ENCODE measurements around the gene MAP3K3.

Gene MAP3K3

DNA sequence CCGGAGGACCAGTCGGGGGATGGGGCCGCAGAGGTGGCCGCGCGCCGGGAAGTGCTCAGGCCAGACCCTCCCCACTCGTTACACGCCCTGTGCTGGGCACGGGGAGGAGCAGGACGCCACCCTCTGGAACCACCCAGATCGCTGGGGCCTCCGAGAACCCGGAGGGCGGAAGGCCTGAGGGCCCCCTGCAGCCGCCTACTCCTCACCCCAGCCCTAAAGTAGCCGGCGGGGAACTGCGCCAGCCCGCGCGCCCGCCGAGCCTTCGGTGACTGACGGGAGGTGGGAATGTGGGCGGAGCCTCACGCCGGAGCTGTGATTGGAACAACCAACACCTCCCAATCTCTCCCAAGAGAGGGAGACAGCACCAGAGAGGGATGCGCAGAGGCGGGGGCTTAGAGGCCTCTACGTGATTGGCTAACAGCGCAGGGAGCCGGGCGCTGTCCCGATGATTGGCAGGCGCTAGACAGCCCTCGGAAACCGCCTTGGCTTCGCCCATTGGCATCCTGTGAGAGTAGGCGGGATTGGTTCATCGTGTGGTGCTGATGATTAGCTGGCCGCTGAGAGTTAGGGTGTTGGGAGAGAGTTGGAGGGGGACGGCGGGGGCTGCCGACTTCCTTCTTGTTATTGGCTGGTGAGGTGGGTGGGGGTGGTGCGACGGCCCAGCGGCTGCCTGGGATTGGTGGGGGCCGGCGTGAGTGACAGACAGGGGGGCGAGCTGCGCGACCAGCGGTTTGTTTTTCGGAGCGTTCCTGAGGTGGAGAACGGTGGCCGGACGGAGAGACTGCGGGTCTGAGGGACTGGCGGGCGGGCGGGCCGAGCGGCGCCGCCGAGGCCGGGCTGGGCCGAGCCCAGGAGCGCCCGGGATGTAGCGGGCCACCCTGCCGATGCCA, at the start of gene MAP3K3:
Gene MAP3K3 (plus strand): TSS at position 734 of the 890 bp plus-strand sequence. CDS start 343 bp downstream, outside the sequence.
- peak; percentile 96 for DNase-seq (ENCODE audit: low read depth, low spot score)

GRCh38 chr17:63573634-63574033, 48.6 kb upstream of the MAP3K3 start:
- DNase-seq (ENCODE audit: low read depth, low spot score), result no peak

DNA sequence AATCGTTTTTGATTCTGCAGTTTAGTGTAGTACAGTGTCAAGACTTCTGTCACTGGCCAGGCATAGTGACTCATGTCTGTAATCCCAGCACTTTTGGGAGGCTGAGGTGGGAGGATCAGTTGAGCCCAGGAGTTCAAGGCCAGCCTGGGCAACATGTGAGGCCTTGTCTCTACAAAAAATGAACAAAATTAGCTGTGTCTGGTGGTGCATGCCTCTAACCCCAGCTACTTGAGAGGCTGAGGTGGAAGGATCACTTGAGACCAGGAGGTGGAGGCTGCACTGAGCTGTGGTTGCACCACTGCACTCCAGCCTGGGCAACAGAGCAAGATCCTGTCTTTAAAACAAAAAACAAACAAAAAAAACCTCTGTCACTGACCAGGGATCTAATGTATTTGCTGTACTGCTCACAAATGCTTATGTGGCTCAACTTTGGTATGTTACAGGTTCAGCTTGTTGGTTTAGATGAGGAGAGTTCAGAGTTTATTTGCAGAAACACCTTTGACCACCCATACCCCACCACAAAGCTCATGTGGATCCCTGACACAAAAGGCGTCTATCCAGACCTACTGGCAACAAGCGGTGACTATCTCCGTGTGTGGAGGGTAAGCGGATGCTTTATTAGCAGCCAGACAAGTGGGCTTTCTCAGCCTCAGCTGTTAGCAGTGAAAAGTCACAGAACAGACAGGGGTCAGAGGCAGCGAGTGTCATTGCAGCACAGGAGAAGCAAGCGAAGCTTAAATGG, 44.0 kb upstream of the MAP3K3 start:
- DNase-seq (ENCODE audit: low read depth, low spot score), result no peak

DNA sequence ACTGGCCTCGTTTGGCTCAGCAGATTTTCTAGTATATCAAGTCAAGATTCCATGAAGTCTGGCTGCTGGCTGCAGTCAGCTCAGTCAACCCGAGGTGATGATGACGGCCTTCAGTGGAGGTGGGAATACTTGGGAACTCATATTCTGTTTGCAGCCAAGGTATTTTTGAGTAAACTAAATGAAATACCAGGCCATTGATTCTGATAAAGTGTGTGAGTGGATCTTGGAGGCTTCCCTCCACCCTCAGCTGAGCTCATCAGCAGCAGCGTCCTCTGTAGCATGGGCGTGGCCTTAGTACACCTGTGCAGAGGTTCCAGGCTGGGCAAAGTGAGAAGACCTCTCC, 43.5 kb upstream of the MAP3K3 start:
- no peak for DNase-seq (ENCODE audit: low read depth, low spot score)

DNA sequence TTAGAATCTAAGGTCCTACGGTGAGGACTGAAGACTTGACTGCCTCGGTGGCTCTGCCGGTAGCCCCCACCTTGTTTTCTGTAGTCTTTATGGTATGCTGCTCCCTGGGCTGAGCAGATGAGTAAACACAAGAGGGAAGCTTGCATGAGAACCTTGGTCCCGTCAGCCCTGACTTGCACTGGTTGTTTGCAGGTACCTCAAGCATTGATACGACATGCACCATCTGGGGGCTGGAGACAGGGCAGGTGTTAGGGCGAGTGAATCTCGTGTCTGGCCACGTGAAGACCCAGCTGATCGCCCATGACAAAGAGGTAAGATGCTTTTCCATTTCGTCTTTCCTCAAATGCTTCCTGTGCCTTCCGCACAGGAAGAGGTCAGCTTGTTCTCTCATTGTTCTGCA, 42.6 kb upstream of the MAP3K3 start:
- DNase-seq (ENCODE audit: low read depth, low spot score), result no peak

DNA sequence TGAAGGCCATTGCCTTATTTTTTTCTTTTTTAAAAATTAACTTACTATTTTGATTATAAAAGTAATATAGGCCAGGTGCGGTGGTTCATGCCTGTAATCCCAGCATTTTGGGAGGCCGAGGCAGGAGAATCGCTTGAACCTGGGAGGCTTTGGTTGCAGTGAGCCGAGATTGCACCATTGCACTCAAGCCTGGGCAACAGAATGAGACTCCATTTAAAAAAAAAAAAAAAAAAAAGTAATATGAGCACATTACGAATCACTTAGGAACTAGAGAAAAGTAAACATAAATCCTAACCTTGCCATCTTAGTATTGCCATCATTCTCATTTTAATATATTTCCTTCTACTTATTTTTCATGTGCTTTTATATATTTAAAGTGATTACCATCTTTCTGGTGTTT, 34.4 kb upstream of the MAP3K3 start:
- no peak for DNase-seq (ENCODE audit: low read depth, low spot score)

DNA sequence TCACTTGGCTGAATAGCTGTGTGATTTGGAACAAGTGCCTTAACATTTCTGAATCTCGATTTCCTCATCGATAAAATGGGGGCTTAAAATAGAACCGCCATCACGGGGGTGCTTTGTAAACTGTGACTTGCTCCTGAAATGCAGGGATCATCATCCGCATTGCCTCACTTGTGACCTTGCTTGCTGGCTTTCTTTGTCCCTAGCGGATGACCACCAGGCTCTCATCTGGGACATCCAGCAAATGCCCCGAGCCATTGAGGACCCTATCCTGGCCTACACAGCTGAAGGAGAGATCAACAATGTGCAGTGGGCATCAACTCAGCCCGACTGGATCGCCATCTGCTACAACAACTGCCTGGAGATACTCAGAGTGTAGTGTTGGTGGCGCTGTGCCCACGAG, 33.4 kb upstream of the MAP3K3 start:
- DNase-seq (ENCODE audit: low read depth, low spot score), result no peak

- DNase-seq (ENCODE audit: low read depth, low spot score), result no peak
These were observed 32.6 kb upstream of the MAP3K3 start for GRCh38 chr17:63589646-63590045.

DNA sequence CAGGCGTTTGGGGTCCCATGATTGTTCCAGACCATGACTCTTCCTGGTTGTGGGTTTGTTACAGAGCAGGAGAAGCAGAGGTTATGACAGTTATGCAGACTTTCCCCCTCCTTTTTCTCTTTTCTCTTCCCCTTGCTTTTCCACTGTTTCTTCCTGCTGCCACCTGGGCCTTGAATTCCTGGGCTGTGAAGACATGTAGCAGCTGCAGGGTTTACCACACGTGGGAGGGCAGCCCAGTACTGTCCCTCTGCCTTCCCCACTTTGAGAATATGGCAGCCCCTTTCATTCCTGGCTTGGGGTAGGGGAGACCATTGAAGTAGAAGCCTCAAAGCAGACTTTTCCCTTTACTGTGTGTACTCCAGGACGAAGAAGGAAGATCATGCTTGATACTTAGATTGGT, 29.4 kb upstream of the MAP3K3 start:
- DNase-seq (ENCODE audit: low read depth, low spot score), result no peak

DNA sequence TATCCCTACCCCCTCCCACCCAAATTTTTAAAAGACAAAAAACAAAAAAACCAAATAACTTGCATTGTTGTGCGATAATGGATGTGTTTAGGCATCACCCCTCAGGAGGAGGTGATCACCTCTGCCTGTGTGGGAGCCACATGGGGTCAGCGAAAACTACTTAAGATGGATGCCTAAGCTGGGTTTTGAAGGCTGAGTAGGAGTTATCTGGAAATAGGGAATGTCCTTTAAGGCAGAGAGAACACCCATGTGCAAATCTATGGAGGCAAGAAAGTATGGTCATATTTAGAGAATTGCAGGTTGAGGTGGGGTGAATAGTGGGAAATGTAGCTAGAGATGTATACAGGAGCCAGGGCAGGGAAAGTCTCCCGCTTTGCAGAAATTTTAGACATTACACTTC, 27.1 kb upstream of the MAP3K3 start:
- DNase-seq (ENCODE audit: low read depth, low spot score), result no peak

- no peak for DNase-seq (ENCODE audit: low read depth, low spot score)
These were observed 25.2 kb upstream of the MAP3K3 start for GRCh38 chr17:63596856-63597586.

GRCh38 chr17:63598281-63598680, 23.9 kb upstream of the MAP3K3 start:
- no peak for DNase-seq (ENCODE audit: low read depth, low spot score)

- peak; percentile 57 for DNase-seq (ENCODE audit: low read depth, low spot score)
These were observed 21.4 kb upstream of the MAP3K3 start, which contains the start of gene TACO1 for GRCh38 chr17:63600569-63601438. Gene TACO1 (plus strand): TSS chr17:63600895. CDS start chr17:63601084, 189 bp downstream.

GRCh38 chr17:63601439-63602371, 20.5 kb upstream of the MAP3K3 start:
- no peak for DNase-seq (ENCODE audit: low read depth, low spot score)

- DNase-seq (ENCODE audit: low read depth, low spot score), result no peak
These were observed 12.2 kb upstream of the MAP3K3 start for GRCh38 chr17:63609816-63610573.

DNA sequence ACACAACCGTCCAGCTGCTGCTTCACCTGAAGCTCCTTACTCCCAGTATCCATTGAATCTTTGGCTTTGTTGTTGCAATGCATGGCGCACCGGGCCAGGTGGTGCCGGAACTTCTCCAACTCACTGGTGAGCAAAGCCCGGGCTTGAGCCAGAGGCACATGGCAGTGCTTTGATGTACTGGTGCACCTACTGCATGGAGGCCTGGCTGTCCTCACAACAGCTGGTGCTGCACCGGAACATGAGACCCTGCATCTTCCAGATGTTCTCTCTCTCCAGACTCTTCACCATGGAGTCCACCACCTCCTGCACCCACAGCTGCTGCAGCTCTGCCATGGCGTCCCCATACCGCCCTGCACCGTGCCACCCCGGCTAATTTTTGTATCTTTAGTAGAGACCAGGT, 11.4 kb upstream of the MAP3K3 start:
- DNase-seq (ENCODE audit: low read depth, low spot score), result no peak

GRCh38 chr17:63611354-63611753, 10.9 kb upstream of the MAP3K3 start:
- no peak for DNase-seq (ENCODE audit: low read depth, low spot score)

GRCh38 chr17:63613663-63614062, 8.6 kb upstream of the MAP3K3 start:
- no peak for DNase-seq (ENCODE audit: low read depth, low spot score)

DNA sequence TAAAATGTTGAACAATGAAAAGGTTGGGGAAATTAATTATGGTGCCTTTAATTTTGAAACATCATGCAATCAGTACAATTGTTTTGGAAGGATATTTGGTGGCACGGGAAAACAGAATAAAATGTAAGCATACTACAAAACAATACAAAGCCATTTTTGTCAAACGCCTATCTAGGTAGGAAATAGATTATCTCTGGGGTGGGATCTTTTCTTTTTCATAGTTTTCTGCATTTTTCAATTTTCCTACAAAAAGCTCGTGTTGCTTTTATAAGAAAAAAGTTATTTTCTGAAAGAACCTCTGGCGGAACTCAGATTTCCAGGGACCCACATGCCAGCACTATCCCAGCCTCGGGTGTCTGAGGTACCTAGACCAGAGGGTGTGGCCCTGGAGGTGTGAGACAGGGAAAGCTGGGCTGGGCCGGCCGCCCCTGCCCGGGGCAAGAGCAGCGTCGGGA, 961 bp upstream of the MAP3K3 start:
- DNase-seq (ENCODE audit: low read depth, low spot score), result no peak

All from activated CD4-positive, CD25-positive, alpha-beta regulatory T cell treated with anti-CD3 and anti-CD28 coated beads, Interleukin-2, amount 50 U/mL, for 16 hours (primary cell).